H9 (cell line): ENCODE data around the gene CFAP46. TPM values are rescaled to one million over a fixed set of nuclear protein-coding genes. Genes with fewer than 3 reads are reported as not detected.

Experiments used
- DNase-seq: peaks from one replicate; pipeline ENCODE4 v3.0.0-alpha.2; 2017
- H2AFZ ChIP-seq: one replicate; pipeline ENCODE4 v1.6.1; 2013; ENCODE audit warnings: mild to moderate bottlenecking, low read length, control low read depth, moderate library complexity
- H2AK5ac ChIP-seq: 2 replicates; pipeline ENCODE4 v1.6.1; 2013; ENCODE audit warnings: low read length, control low read depth, mixed read lengths; ENCODE audit not compliant: insufficient read length
- H2BK120ac ChIP-seq: one replicate; pipeline ENCODE4 v1.6.1; 2013; ENCODE audit warnings: low read depth, mild to moderate bottlenecking, low read length, control low read depth, inconsistent platforms; ENCODE audit not compliant: poor library complexity, severe bottlenecking
- H2BK12ac ChIP-seq: 2 replicates; pipeline ENCODE4 v1.6.1; 2013; ENCODE audit warnings: low read length, control low read depth, mixed read lengths, low read depth; ENCODE audit not compliant: insufficient read length
- H2BK15ac ChIP-seq: 2 replicates; pipeline ENCODE4 v1.6.1; 2013; ENCODE audit warnings: low read depth, low read length, control low read depth
- H2BK20ac ChIP-seq: one replicate; pipeline ENCODE4 v1.6.1; 2013; ENCODE audit warnings: low read depth, mild to moderate bottlenecking, low read length, control low read depth, inconsistent platforms; ENCODE audit not compliant: poor library complexity, severe bottlenecking
- H2BK5ac ChIP-seq: 2 replicates; pipeline ENCODE4 v1.6.1; 2013; ENCODE audit warnings: low read length, control low read depth, mixed read lengths; ENCODE audit not compliant: insufficient read length
- H3K14ac ChIP-seq: 2 replicates; pipeline ENCODE4 v1.6.1; 2013; ENCODE audit warnings: low read length, control low read depth; ENCODE audit not compliant: insufficient read depth
- H3K18ac ChIP-seq: 2 replicates; pipeline ENCODE4 v1.6.1; 2013; ENCODE audit warnings: low read depth, mild to moderate bottlenecking, mixed read lengths, low read length, control low read depth; ENCODE audit not compliant: insufficient read length
- H3K23ac ChIP-seq: 2 replicates; pipeline ENCODE4 v1.6.1; 2013; ENCODE audit warnings: low read length, control low read depth, mixed read lengths, low read depth; ENCODE audit not compliant: insufficient read length
- H3K23me2 ChIP-seq: 2 replicates; pipeline ENCODE4 v1.6.1; 2013; ENCODE audit warnings: low read depth, mild to moderate bottlenecking, mixed read lengths, low read length, control low read depth; ENCODE audit not compliant: insufficient read length, poor library complexity, severe bottlenecking
- H3K27ac ChIP-seq: 2 replicates; pipeline ENCODE4 v1.5.1; 2013; ENCODE audit warnings: low read length, control low read depth, mixed read lengths, low read depth; ENCODE audit not compliant: insufficient read length
- H3K27me3 ChIP-seq: 2 replicates; pipeline ENCODE4 v1.6.1; 2013; ENCODE audit warnings: low read length, control low read depth, inconsistent platforms; ENCODE audit not compliant: insufficient read depth
- H3K4ac ChIP-seq: 2 replicates; pipeline ENCODE4 v1.6.1; 2013; ENCODE audit warnings: low read depth, mild to moderate bottlenecking, control low read depth, inconsistent platforms, low read length, moderate library complexity
- H3K4me1 ChIP-seq: 2 replicates; pipeline ENCODE4 v1.6.1; 2013; ENCODE audit warnings: low read length, control low read depth, inconsistent platforms; ENCODE audit not compliant: insufficient read depth
- H3K4me2 ChIP-seq: 2 replicates; pipeline ENCODE4 v1.6.1; 2013; ENCODE audit warnings: low read length, control low read depth, mixed read lengths; ENCODE audit not compliant: insufficient read length, insufficient read depth
- H3K56ac ChIP-seq: 2 replicates; pipeline ENCODE4 v1.6.1; 2013; ENCODE audit warnings: low read depth, mild to moderate bottlenecking, mixed read lengths, low read length, control low read depth; ENCODE audit not compliant: insufficient read length
- H3K79me1 ChIP-seq: 2 replicates; pipeline ENCODE4 v1.6.1; 2013; ENCODE audit warnings: low read depth, mild to moderate bottlenecking, moderate library complexity, low read length, control low read depth, inconsistent platforms; ENCODE audit not compliant: insufficient read depth, poor library complexity, severe bottlenecking
- H3K79me2 ChIP-seq: 2 replicates; pipeline ENCODE4 v1.6.1; 2013; ENCODE audit warnings: low read length, control low read depth, inconsistent platforms; ENCODE audit not compliant: insufficient read depth
- H3K9ac ChIP-seq: 2 replicates; pipeline ENCODE4 v1.6.1; 2013; ENCODE audit warnings: low read length, control low read depth, mixed read lengths; ENCODE audit not compliant: insufficient read length; ENCODE audit errors: extremely low read depth
- H3K9me3 ChIP-seq: one replicate; pipeline ENCODE4 v1.6.1; 2013; ENCODE audit warnings: low read depth, low read length, inconsistent platforms; ENCODE audit not compliant: control insufficient read depth
- H3T11ph ChIP-seq: one replicate; pipeline ENCODE4 v1.6.1; 2013; ENCODE audit warnings: mild to moderate bottlenecking, low read length, control low read depth, inconsistent platforms
- H4K20me1 ChIP-seq: one replicate; pipeline ENCODE4 v1.6.1; 2013; ENCODE audit not compliant: control insufficient read depth, insufficient read length, insufficient read depth
- H4K5ac ChIP-seq: 2 replicates; pipeline ENCODE4 v1.6.1; 2013; ENCODE audit warnings: low read depth, mild to moderate bottlenecking, mixed read lengths, low read length, control low read depth; ENCODE audit not compliant: insufficient read length
- H4K8ac ChIP-seq: replicated peaks from 2 replicates; pipeline ENCODE4 v1.6.1; 2013; ENCODE audit warnings: low read length, control low read depth, mixed read lengths, low read depth; ENCODE audit not compliant: insufficient read length
- H4K91ac ChIP-seq: 2 replicates; pipeline ENCODE4 v1.6.1; 2013; ENCODE audit warnings: low read depth, mild to moderate bottlenecking, moderate library complexity, mixed read lengths, low read length, control low read depth; ENCODE audit not compliant: insufficient read length
- H3K27ac Mint-ChIP-seq, 3 experiments: 2 replicates in 2 of 3; 3 replicates in 1 of 3; pipeline ENCODE4 v1.8.0; 2020 to 2021; ENCODE audit warnings: mixed read lengths in 3 of 3, mild to moderate bottlenecking in 1 of 3, moderate library complexity in 1 of 3
- H3K27me3 Mint-ChIP-seq: 2 replicates; pipeline ENCODE4 v1.8.0; 2021; ENCODE audit warnings: low read depth, mild to moderate bottlenecking, moderate library complexity, mixed read lengths
- H3K36me3 Mint-ChIP-seq, 3 experiments: 2 replicates in 2 of 3; 3 replicates in 1 of 3; pipeline ENCODE4 v1.8.0; 2020 to 2021; ENCODE audit warnings: low read depth in 3 of 3, mixed read lengths in 3 of 3; ENCODE audit not compliant: insufficient read depth in 1 of 3
- H3K4me1 Mint-ChIP-seq, 2 experiments: 2 replicates each; pipeline ENCODE4 v1.8.0; 2020; ENCODE audit warnings: mixed read lengths in 2 of 2
- H3K4me3 Mint-ChIP-seq, 2 experiments: 2 replicates in 1 of 2; 3 replicates in 1 of 2; pipeline ENCODE4 v1.8.0; 2020 to 2021; ENCODE audit warnings: mild to moderate bottlenecking in 2 of 2, mixed read lengths in 2 of 2, moderate library complexity in 1 of 2
- H3K9me3 Mint-ChIP-seq, 2 experiments: 2 replicates in 1 of 2; 3 replicates in 1 of 2; pipeline ENCODE4 v1.8.0; 2020; ENCODE audit warnings: mild to moderate bottlenecking in 2 of 2, mixed read lengths in 2 of 2, moderate library complexity in 1 of 2
- CTCF ChIP-seq: fragments of 200-600 bp; sonication (generic); conservative IDR thresholded peaks from 3 replicates; pipeline ENCODE4 v1.8.0; 2021; ENCODE audit warnings: antibody characterized with exemption, mild to moderate bottlenecking
- WGBS: extraction: QIAGEN DNeasy Blood & Tissue Kit; methylation state at CpG from one replicate; pipeline ENCODE4 v1.1.7; 2013; ENCODE audit warnings: missing lambda C conversion rate, low lambda C conversion rate, mixed read lengths; ENCODE audit not compliant: insufficient read length; ENCODE audit errors: extremely low coverage; 5-methylcytosine and 5-hydroxymethylcytosine counted together
- total RNA-seq: library from RNA; stranded (reverse); gene quantifications from 2 replicates; pipeline ENCODE4 v1.2.1, GENCODE V29; 2021

The CFAP46 gene
- total RNA-seq, 1 experiment from 2014 or later: 3.1 TPM

- H2BK15ac ChIP-seq: no peak overlapping the region
- Mint-ChIP-seq H3K4me3 (no peak overlapping the region), H3K9me3 (peaks cover 3 to 7% of the 10 kb centered on the region in 2 experiments), H3K36me3 (peaks cover 2 to 4% (median 3%) of the 10 kb centered on the region in 3 experiments; a peak in 3 of 7 replicates), H3K4me1 (no peaks in the 10 kb centered on the region), H3K27me3 (peaks cover 10% of the 10 kb centered on the region), H3K27ac (no peak overlapping the region)
- H3K18ac ChIP-seq: no peak overlapping the region
- no peak overlapping the region for H3T11ph ChIP-seq
- TF ChIP-seq CTCF: no peak
- H4K8ac ChIP-seq: no peak overlapping the region
- H3K4me1 ChIP-seq: no peaks in the 10 kb centered on the region
- no peak overlapping the region for H3K56ac ChIP-seq
- H3K4me2 ChIP-seq: no peak overlapping the region
- H3K79me1 ChIP-seq: no peaks in the 10 kb centered on the region
- no peak overlapping the region for H2AFZ ChIP-seq
- H3K9me3 ChIP-seq: peaks cover 10% of the 10 kb centered on the region
- H2BK5ac ChIP-seq: no peak overlapping the region
- H2BK120ac ChIP-seq: no peak overlapping the region
- H3K27ac ChIP-seq: no peak overlapping the region
- peak; percentile 16 for DNase-seq
- H3K23me2 ChIP-seq: peaks cover under 1% of the 10 kb centered on the region
- no peak overlapping the region for H4K91ac ChIP-seq
- H3K9ac ChIP-seq: no peak overlapping the region
- no peak overlapping the region for H2BK20ac ChIP-seq
- no peaks in the 10 kb centered on the region for H3K79me2 ChIP-seq
- no peak overlapping the region for H2BK12ac ChIP-seq
- no peak overlapping the region for H4K5ac ChIP-seq
- WGBS: no CpG with 5 or more reads among the region's 29 CpGs
- no peak overlapping the region for H3K14ac ChIP-seq
- no peak overlapping the region for H3K4ac ChIP-seq
- H3K27me3 ChIP-seq: no peaks in the 10 kb centered on the region
- H4K20me1 ChIP-seq: no peaks in the 10 kb centered on the region
- H2AK5ac ChIP-seq: no peak overlapping the region
- no peak overlapping the region for H3K23ac ChIP-seq
Measured at GRCh38 chr10:132817701-132818211, 124.6 kb downstream of the CFAP46 start.
